Activated naive CD8-positive, alpha-beta T cell treated with anti-CD3 and anti-CD28 coated beads for 36 hours (primary cell): ENCODE data around the gene LAD1. TPM values are rescaled to one million over a fixed set of nuclear protein-coding genes. Genes with fewer than 3 reads are reported as not detected.
A peak's percentile ranks its signal among the peaks of the same experiment; 100 is the strongest.

Experiments used
- DNase-seq: peaks from one replicate; pipeline ENCODE4 v3.0.0; 2021
- H3K27ac Mint-ChIP-seq: one replicate; pipeline ENCODE4 v1.8.0; 2022; ENCODE audit warnings: mild to moderate bottlenecking, moderate library complexity, mixed read lengths
- H3K27me3 Mint-ChIP-seq: one replicate; pipeline ENCODE4 v1.8.0; 2022; ENCODE audit warnings: mild to moderate bottlenecking, mixed read lengths
- H3K36me3 Mint-ChIP-seq: one replicate; pipeline ENCODE4 v1.8.0; 2021; ENCODE audit warnings: mild to moderate bottlenecking, mixed read lengths
- H3K4me1 Mint-ChIP-seq: one replicate; pipeline ENCODE4 v1.8.0; 2021; ENCODE audit warnings: mixed read lengths
- H3K4me3 Mint-ChIP-seq: one replicate; pipeline ENCODE4 v1.8.0; 2022; ENCODE audit warnings: mild to moderate bottlenecking, moderate library complexity, mixed read lengths
- H3K9me3 Mint-ChIP-seq: one replicate; pipeline ENCODE4 v1.8.0; 2022; ENCODE audit warnings: mixed read lengths
- total RNA-seq, 2 experiments: library from RNA; stranded (reverse); gene quantifications; one replicate each; pipeline ENCODE4 v1.2.3, GENCODE V29; 2021

LAD1 gene
- total RNA-seq, 2 experiments from 2014 or later: not detected

GRCh38 chr1:201370500-201370899 lies 28.6 kb downstream of the LAD1 start:
- Mint-ChIP-seq H3K4me1 (no peaks in the 10 kb centered on the region), H3K36me3 (no peaks in the 10 kb centered on the region), H3K27me3 (peaks cover 19% of the 10 kb centered on the region), H3K27ac (no peak overlapping the region), H3K4me3 (no peak overlapping the region), H3K9me3 (no peaks in the 10 kb centered on the region)
- DNase-seq: no peak

GRCh38 chr1:201369209-201369608 lies 29.9 kb downstream of the LAD1 start:
- H3K27me3 Mint-ChIP-seq: peaks cover 19% of the 10 kb centered on the region
- no peak overlapping the region for H3K27ac Mint-ChIP-seq
- H3K36me3 Mint-ChIP-seq: no peaks in the 10 kb centered on the region
- no peaks in the 10 kb centered on the region for H3K9me3 Mint-ChIP-seq
- H3K4me1 Mint-ChIP-seq: no peaks in the 10 kb centered on the region
- no peak overlapping the region for H3K4me3 Mint-ChIP-seq
- no peak for DNase-seq

DNA sequence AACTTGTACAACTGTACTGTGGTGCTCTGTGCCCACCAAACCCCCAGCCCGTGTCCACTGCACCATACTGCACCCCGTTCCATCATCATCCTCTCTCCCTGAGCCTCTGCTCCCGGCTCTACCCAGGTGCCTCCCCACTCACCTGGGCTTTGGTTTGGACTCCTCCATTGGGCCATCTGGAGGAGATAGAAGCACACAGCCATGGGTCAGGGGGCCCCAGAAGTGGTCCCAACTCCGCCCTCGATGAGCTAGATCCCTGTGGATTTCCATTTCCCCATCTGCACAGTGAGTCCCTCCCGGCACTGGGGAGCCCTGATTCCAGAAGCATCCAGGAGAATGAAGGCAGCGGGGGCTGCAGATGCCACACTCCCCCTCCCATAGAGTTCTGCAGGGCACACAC lies 32.4 kb downstream of the LAD1 start:
- H3K4me1 Mint-ChIP-seq: no peaks in the 10 kb centered on the region

GRCh38 chr1:201365251-201365650 lies 33.9 kb downstream of the LAD1 start:
- no peak for DNase-seq
- Mint-ChIP-seq H3K4me1 (no peaks in the 10 kb centered on the region), H3K9me3 (no peaks in the 10 kb centered on the region), H3K27ac (no peak overlapping the region), H3K36me3 (no peaks in the 10 kb centered on the region), H3K27me3 (peaks cover 23% of the 10 kb centered on the region), H3K4me3 (no peak overlapping the region)

More for the DNA sequence above, 32.4 kb downstream of the LAD1 start:
- Mint-ChIP-seq H3K27me3 (peaks cover 25% of the 10 kb centered on the region), H3K27ac (no peak overlapping the region), H3K4me3 (no peak overlapping the region), H3K36me3 (no peaks in the 10 kb centered on the region), H3K9me3 (no peaks in the 10 kb centered on the region)
- DNase-seq: no peak

DNA sequence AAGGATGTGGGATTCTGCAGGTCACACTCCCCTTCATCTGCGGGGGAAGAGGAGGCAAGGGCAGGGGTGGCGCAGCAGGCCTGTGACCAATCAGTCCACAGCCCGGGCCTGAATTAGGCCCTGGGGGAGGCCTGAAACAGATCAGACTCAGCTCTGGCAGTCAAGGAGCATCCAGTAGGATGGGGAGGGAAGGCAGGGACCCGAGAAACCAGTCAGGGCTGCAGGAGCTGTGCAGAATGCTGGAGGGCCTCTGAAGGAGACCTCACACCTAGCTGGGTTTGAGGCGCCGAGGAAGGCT lies 34.4 kb downstream of the LAD1 start:
- Mint-ChIP-seq H3K4me3 (no peak overlapping the region), H3K36me3 (no peaks in the 10 kb centered on the region)

GRCh38 chr1:201363467-201363866 lies 35.7 kb downstream of the LAD1 start:
- Mint-ChIP-seq H3K4me1 (no peaks in the 10 kb centered on the region), H3K36me3 (no peaks in the 10 kb centered on the region)

More for the DNA sequence above, 34.4 kb downstream of the LAD1 start:
- Mint-ChIP-seq H3K4me1 (no peaks in the 10 kb centered on the region), H3K9me3 (no peaks in the 10 kb centered on the region), H3K27ac (no peak overlapping the region), H3K27me3 (peaks cover 21% of the 10 kb centered on the region)
- no peak for DNase-seq

GRCh38 chr1:201362906-201363305 lies 36.2 kb downstream of the LAD1 start:
- no peaks in the 10 kb centered on the region for H3K36me3 Mint-ChIP-seq
- no peaks in the 10 kb centered on the region for H3K4me1 Mint-ChIP-seq
- no peak overlapping the region for H3K4me3 Mint-ChIP-seq
- H3K27me3 Mint-ChIP-seq: peaks cover 16% of the 10 kb centered on the region
- no peak for DNase-seq
- no peak overlapping the region for H3K27ac Mint-ChIP-seq
- H3K9me3 Mint-ChIP-seq: no peaks in the 10 kb centered on the region

More at GRCh38 chr1:201363467-201363866, 35.7 kb downstream of the LAD1 start:
- no peaks in the 10 kb centered on the region for H3K9me3 Mint-ChIP-seq
- peaks cover 16% of the 10 kb centered on the region for H3K27me3 Mint-ChIP-seq
- no peak for DNase-seq
- no peak overlapping the region for H3K27ac Mint-ChIP-seq
- no peak overlapping the region for H3K4me3 Mint-ChIP-seq

- no peaks in the 10 kb centered on the region for H3K4me1 Mint-ChIP-seq
- H3K4me3 Mint-ChIP-seq: no peak overlapping the region
- peaks cover 16% of the 10 kb centered on the region for H3K27me3 Mint-ChIP-seq
- H3K36me3 Mint-ChIP-seq: no peaks in the 10 kb centered on the region
- no peaks in the 10 kb centered on the region for H3K9me3 Mint-ChIP-seq
- no peak overlapping the region for H3K27ac Mint-ChIP-seq
- peak; percentile 30 for DNase-seq
These were observed 37.2 kb downstream of the LAD1 start for GRCh38 chr1:201361652-201362504.

- Mint-ChIP-seq H3K36me3 (no peaks in the 10 kb centered on the region), H3K27ac (no peak overlapping the region), H3K4me3 (no peak overlapping the region), H3K9me3 (no peaks in the 10 kb centered on the region), H3K27me3 (peaks cover 16% of the 10 kb centered on the region), H3K4me1 (no peaks in the 10 kb centered on the region)
- DNase-seq: no peak
These were observed 38.0 kb downstream of the LAD1 start for GRCh38 chr1:201360901-201361651.

DNA sequence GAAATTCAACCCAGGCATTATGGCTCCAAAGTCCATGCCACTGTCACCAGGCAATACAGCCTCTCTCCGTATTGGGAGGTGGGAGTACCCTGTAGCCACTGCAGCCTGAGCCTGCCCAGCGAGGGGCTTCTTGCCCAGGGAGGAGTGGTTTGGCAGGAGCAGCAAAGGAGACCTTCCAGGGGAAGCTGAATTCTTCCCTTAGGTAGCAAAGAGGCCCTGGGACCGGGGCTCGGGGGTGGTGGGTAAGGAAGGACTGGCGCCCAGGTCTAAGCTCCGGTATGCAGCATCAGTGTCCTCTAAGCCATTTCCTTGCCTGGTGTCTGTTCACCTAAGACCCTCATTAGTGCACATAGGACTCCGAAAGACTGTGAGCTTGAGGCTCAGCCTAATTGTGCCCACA lies 38.6 kb downstream of the LAD1 start:
- no peak overlapping the region for H3K27ac Mint-ChIP-seq
- peaks cover 16% of the 10 kb centered on the region for H3K27me3 Mint-ChIP-seq
- no peaks in the 10 kb centered on the region for H3K36me3 Mint-ChIP-seq
- no peak for DNase-seq
- H3K4me1 Mint-ChIP-seq: no peaks in the 10 kb centered on the region
- H3K9me3 Mint-ChIP-seq: no peaks in the 10 kb centered on the region
- no peak overlapping the region for H3K4me3 Mint-ChIP-seq

DNA sequence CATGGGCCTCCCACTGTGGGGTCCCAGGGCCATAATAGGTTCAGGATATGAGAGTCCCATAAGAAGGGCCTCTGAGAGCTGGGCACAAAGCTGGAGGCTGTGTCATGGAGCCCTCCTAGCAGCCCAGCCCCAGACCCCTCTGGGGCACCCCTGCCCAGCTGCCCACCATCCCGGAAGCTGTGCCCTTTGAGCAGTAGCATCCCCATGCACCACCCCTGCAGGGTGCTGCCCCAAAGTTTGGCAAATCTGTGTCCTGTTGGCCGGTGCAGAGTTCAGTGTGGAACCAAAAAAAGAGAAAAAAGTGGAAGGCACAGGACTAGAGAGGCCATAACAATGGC lies 39.3 kb downstream of the LAD1 start:
- Mint-ChIP-seq H3K4me1 (no peaks in the 10 kb centered on the region), H3K9me3 (no peaks in the 10 kb centered on the region), H3K27me3 (peaks cover 16% of the 10 kb centered on the region), H3K27ac (no peak overlapping the region), H3K36me3 (no peaks in the 10 kb centered on the region), H3K4me3 (no peak overlapping the region)
- DNase-seq: no peak

GRCh38 chr1:201359031-201359872 lies 39.9 kb downstream of the LAD1 start:
- Mint-ChIP-seq H3K9me3 (no peaks in the 10 kb centered on the region), H3K27me3 (peaks cover 16% of the 10 kb centered on the region), H3K36me3 (no peaks in the 10 kb centered on the region), H3K27ac (no peak overlapping the region), H3K4me3 (no peak overlapping the region), H3K4me1 (no peaks in the 10 kb centered on the region)
- DNase-seq: no peak

DNA sequence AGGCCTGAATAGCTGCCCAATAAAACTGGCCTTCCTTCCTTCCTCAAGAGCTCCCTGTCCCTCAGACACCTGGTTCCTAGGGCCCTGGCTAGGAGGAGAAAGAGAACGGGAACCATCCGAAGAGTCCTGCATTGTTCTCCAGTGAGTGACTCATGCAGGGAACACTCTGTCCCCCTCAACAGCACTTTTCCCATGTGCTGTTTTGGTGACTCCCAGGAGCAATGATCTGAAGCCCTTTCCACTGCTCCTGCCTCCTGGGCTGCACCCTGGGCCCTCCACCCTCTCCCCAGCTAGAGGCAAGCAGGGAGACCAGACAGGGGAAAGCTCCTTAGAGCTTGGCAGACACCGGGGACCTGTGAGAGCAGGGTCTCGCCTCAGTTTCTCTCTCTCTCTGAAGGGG lies 40.5 kb downstream of the LAD1 start:
- Mint-ChIP-seq H3K4me1 (no peaks in the 10 kb centered on the region), H3K9me3 (no peaks in the 10 kb centered on the region), H3K27me3 (peaks cover 16% of the 10 kb centered on the region), H3K27ac (no peak overlapping the region), H3K36me3 (no peaks in the 10 kb centered on the region), H3K4me3 (no peak overlapping the region)
- DNase-seq: no peak

GRCh38 chr1:201357636-201358348 lies 41.3 kb downstream of the LAD1 start:
- Mint-ChIP-seq H3K27me3 (peaks cover 11% of the 10 kb centered on the region), H3K4me1 (no peaks in the 10 kb centered on the region), H3K27ac (no peak overlapping the region), H3K9me3 (no peaks in the 10 kb centered on the region), H3K36me3 (no peaks in the 10 kb centered on the region), H3K4me3 (no peak overlapping the region)
- DNase-seq: no peak

DNA sequence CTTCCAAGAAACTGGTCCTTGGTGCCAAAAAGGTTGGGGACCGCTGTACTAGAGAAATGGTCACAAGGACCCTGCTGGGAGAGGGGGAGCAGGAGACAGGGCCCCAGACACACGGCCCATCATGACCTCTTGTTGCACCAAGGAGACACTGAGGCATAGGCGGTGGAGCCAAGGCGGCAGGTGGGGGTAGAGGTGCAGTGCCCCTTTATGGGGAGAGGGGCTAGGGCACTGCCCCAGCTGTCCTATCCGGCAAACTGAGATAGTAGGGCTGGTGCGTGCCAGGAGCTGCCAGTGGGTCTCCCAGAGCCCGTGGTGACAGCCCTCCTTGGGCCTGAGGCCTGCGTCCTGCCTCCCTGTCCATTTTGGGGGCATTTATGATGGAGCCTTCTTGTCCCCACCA lies 41.9 kb downstream of the LAD1 start:
- Mint-ChIP-seq H3K4me3 (no peak overlapping the region), H3K27ac (no peak overlapping the region), H3K9me3 (no peaks in the 10 kb centered on the region), H3K36me3 (no peaks in the 10 kb centered on the region), H3K4me1 (no peaks in the 10 kb centered on the region), H3K27me3 (peaks cover 7% of the 10 kb centered on the region)
- DNase-seq: no peak
